ENCODE measurements around the gene KLHDC4.

- TF ChIP-seq, protein P1, sequence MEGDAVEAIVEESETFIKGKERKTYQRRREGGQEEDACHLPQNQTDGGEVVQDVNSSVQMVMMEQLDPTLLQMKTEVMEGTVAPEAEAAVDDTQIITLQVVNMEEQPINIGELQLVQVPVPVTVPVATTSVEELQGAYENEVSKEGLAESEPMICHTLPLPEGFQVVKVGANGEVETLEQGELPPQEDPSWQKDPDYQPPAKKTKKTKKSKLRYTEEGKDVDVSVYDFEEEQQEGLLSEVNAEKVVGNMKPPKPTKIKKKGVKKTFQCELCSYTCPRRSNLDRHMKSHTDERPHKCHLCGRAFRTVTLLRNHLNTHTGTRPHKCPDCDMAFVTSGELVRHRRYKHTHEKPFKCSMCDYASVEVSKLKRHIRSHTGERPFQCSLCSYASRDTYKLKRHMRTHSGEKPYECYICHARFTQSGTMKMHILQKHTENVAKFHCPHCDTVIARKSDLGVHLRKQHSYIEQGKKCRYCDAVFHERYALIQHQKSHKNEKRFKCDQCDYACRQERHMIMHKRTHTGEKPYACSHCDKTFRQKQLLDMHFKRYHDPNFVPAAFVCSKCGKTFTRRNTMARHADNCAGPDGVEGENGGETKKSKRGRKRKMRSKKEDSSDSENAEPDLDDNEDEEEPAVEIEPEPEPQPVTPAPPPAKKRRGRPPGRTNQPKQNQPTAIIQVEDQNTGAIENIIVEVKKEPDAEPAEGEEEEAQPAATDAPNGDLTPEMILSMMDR (IDR thresholded peaks at IDR 0.05; ENCODE audit: insufficient read depth, low read depth, low read length) = no peak
- no peak for TF ChIP-seq EZH2 (IDR thresholded peaks at IDR 0.05; ENCODE audit: insufficient read depth, low read length)
Observed at GRCh38 chr16:87707097-87707496, 58.7 kb downstream of the KLHDC4 start.

All from astrocyte (in vitro differentiated cells and primary cell).